Neuronal stem cell (in vitro differentiated cells): Measurements from ENCODE around the gene TMTC1.
A peak's percentile ranks its signal among the peaks of the same experiment; 100 is the strongest.

Experiments
- DNase-seq: peaks from one replicate; pipeline ENCODE4 v3.0.0-alpha.2; 2013; ENCODE audit warnings: low spot score
- H2AFZ ChIP-seq: one replicate; pipeline ENCODE4 v1.6.1; 2013; ENCODE audit warnings: mild to moderate bottlenecking, low read length, inconsistent platforms
- H2AK5ac ChIP-seq: 2 replicates; pipeline ENCODE4 v1.6.1; 2013; ENCODE audit warnings: low read depth, mild to moderate bottlenecking, inconsistent platforms, low read length, moderate library complexity, mixed read lengths
- H2BK120ac ChIP-seq: 2 replicates; pipeline ENCODE4 v1.6.1; 2013; ENCODE audit warnings: low read depth, mild to moderate bottlenecking, inconsistent platforms, low read length, moderate library complexity, mixed read lengths
- H2BK12ac ChIP-seq: one replicate; pipeline ENCODE4 v1.6.1; 2013; ENCODE audit warnings: low read length, inconsistent platforms
- H2BK15ac ChIP-seq: 2 replicates; pipeline ENCODE4 v1.6.1; 2013; ENCODE audit warnings: mild to moderate bottlenecking, low read length, inconsistent platforms, mixed read lengths
- H2BK5ac ChIP-seq: one replicate; pipeline ENCODE4 v1.6.1; 2013; ENCODE audit warnings: inconsistent platforms, mild to moderate bottlenecking, low read length, moderate library complexity
- H3K14ac ChIP-seq: one replicate; pipeline ENCODE4 v1.6.1; 2013; ENCODE audit warnings: low read length, inconsistent platforms
- H3K18ac ChIP-seq: 2 replicates; pipeline ENCODE4 v1.6.1; 2013; ENCODE audit warnings: low read length, inconsistent platforms
- H3K23ac ChIP-seq: 2 replicates; pipeline ENCODE4 v1.6.1; 2013; ENCODE audit warnings: low read depth, mild to moderate bottlenecking, mixed read lengths, low read length, inconsistent platforms; ENCODE audit not compliant: poor library complexity
- H3K27ac ChIP-seq: replicated peaks from 3 replicates; pipeline ENCODE4 v1.5.1; 2013; ENCODE audit warnings: low read length, inconsistent platforms
- H3K27me3 ChIP-seq, 3 experiments: 2 replicates each; pipeline ENCODE4 v1.6.1; 2013; ENCODE audit warnings: low read length in 3 of 3, mild to moderate bottlenecking in 2 of 3, inconsistent platforms in 1 of 3, low read depth in 1 of 3, mixed read lengths in 1 of 3, moderate library complexity in 1 of 3; ENCODE audit not compliant: control insufficient read depth in 3 of 3, insufficient read depth in 3 of 3
- H3K36me3 ChIP-seq, 2 donors: replicated peaks in 1 of 2; 2 replicates each; pipeline ENCODE4 v1.6.1; 2013; ENCODE audit warnings: low read length in 2 of 2; ENCODE audit not compliant: control insufficient read depth in 2 of 2, insufficient read depth in 2 of 2
- H3K4ac ChIP-seq: 2 replicates; pipeline ENCODE4 v1.6.1; 2013; ENCODE audit warnings: inconsistent platforms, mild to moderate bottlenecking, low read length, moderate library complexity
- H3K4me1 ChIP-seq, 2 donors: 1 replicate in 1 of 2; 2 replicates in 1 of 2; pipeline ENCODE4 v1.6.1; 2013; ENCODE audit warnings: low read length in 2 of 2, low read depth in 1 of 2; ENCODE audit not compliant: control insufficient read depth in 2 of 2, insufficient read depth in 1 of 2
- H3K4me2 ChIP-seq: one replicate; pipeline ENCODE4 v1.6.1; 2013; ENCODE audit warnings: mild to moderate bottlenecking, low read length, inconsistent platforms; ENCODE audit not compliant: insufficient read depth, poor library complexity, severe bottlenecking
- H3K4me3 ChIP-seq, 2 donors: 2 replicates each; pipeline ENCODE4 v1.5.1; 2013; ENCODE audit warnings: low read length in 2 of 2, mild to moderate bottlenecking in 2 of 2, inconsistent platforms in 1 of 2, moderate library complexity in 1 of 2
- H3K79me1 ChIP-seq: one replicate; pipeline ENCODE4 v1.6.1; 2013; ENCODE audit warnings: low read depth, mild to moderate bottlenecking, inconsistent platforms, low read length, moderate library complexity
- H3K9ac ChIP-seq: one replicate; pipeline ENCODE4 v1.6.1; 2013; ENCODE audit warnings: mild to moderate bottlenecking, low read depth, low read length, inconsistent platforms; ENCODE audit not compliant: poor library complexity
- H3K9me3 ChIP-seq, 2 donors: replicated peaks in 1 of 2; 2 replicates each; pipeline versions ENCODE3 to v1.6.1; 2013; ENCODE audit warnings: low read length in 2 of 2, mild to moderate bottlenecking in 2 of 2, inconsistent platforms in 1 of 2, low read depth in 1 of 2, mixed read lengths in 1 of 2, moderate library complexity in 1 of 2; ENCODE audit not compliant: control insufficient read depth in 2 of 2, insufficient read depth in 1 of 2
- H4K8ac ChIP-seq: one replicate; pipeline ENCODE4 v1.6.1; 2013; ENCODE audit warnings: low read depth, mild to moderate bottlenecking, inconsistent platforms, low read length, moderate library complexity
- H4K91ac ChIP-seq: one replicate; pipeline ENCODE4 v1.6.1; 2013; ENCODE audit warnings: low read length, low read depth, mild to moderate bottlenecking, inconsistent platforms; ENCODE audit not compliant: poor library complexity
- whole genome bisulfite sequencing, 2 donors: extraction: QIAGEN DNeasy Blood & Tissue Kit; methylation state at CpG; one replicate each; pipeline ENCODE4 v1.1.7; 2013; ENCODE audit warnings: missing lambda C conversion rate in 2 of 2, mixed read lengths in 1 of 2; ENCODE audit not compliant: insufficient read length in 2 of 2, insufficient replicate concordance in 1 of 2; ENCODE audit errors: extremely low coverage in 2 of 2; 5-methylcytosine and 5-hydroxymethylcytosine counted together

Gene TMTC1

GRCh38 chr12:29691161-29691854 lies 92.4 kb downstream of the TMTC1 start:
- no peak overlapping the region for H3K9ac ChIP-seq
- no peak overlapping the region for H3K23ac ChIP-seq
- H3K9me3 ChIP-seq: no peaks in the 10 kb centered on the region
- H3K4me3 ChIP-seq: no peak overlapping the region
- no peak overlapping the region for H4K91ac ChIP-seq
- no peak overlapping the region for H2BK12ac ChIP-seq
- H3K27me3 ChIP-seq: no peaks in the 10 kb centered on the region
- no peak overlapping the region for H2BK5ac ChIP-seq
- DNase-seq: no peak
- H2BK15ac ChIP-seq: no peak overlapping the region
- no CpG with 5 or more reads among the region's 7 CpGs for WGBS, 2 donors
- peak overlapping the region; percentile 17 for H4K8ac ChIP-seq
- no peak overlapping the region for H3K18ac ChIP-seq
- no peak overlapping the region for H3K27ac ChIP-seq
- no peak overlapping the region for H3K14ac ChIP-seq
- H2AK5ac ChIP-seq: no peak overlapping the region
- H3K4me1 ChIP-seq: no peaks in the 10 kb centered on the region
- H3K79me1 ChIP-seq: no peaks in the 10 kb centered on the region
- H3K4me2 ChIP-seq: no peak overlapping the region
- H3K36me3 ChIP-seq: no peaks in the 10 kb centered on the region
- H3K4ac ChIP-seq: no peak overlapping the region
- no peak overlapping the region for H2BK120ac ChIP-seq
- H2AFZ ChIP-seq: no peak overlapping the region

- Histone ChIP-seq H3K23ac (no peak overlapping the region), H3K79me1 (no peaks in the 10 kb centered on the region), H2BK12ac (no peak overlapping the region), H3K9ac (no peak overlapping the region), H2BK15ac (no peak overlapping the region), H4K8ac (no peak overlapping the region), H2BK120ac (no peak overlapping the region), H3K9me3 (no peaks in the 10 kb centered on the region), H4K91ac (no peak overlapping the region), H3K4me2 (no peak overlapping the region), H2BK5ac (no peak overlapping the region), H3K4ac (no peak overlapping the region), H3K27ac (no peak overlapping the region), H2AFZ (no peak overlapping the region), H3K18ac (no peak overlapping the region), H3K4me3 (no peak overlapping the region), H3K36me3 (no peaks in the 10 kb centered on the region), H3K14ac (no peak overlapping the region), H3K27me3 (no peaks in the 10 kb centered on the region), H3K4me1 (no peaks in the 10 kb centered on the region), H2AK5ac (no peak overlapping the region)
- WGBS, 2 donors: no CpG with 5 or more reads among the region's 1 CpG
- no peak for DNase-seq
Measured at GRCh38 chr12:29690728-29691127, 93.0 kb downstream of the TMTC1 start.

GRCh38 chr12:29688914-29689313 lies 94.8 kb downstream of the TMTC1 start:
- no peak overlapping the region for H4K8ac ChIP-seq
- H3K14ac ChIP-seq: no peak overlapping the region
- no peak overlapping the region for H3K9ac ChIP-seq
- no peaks in the 10 kb centered on the region for H3K36me3 ChIP-seq
- no peaks in the 10 kb centered on the region for H3K9me3 ChIP-seq
- H3K4me2 ChIP-seq: no peak overlapping the region
- no peaks in the 10 kb centered on the region for H3K4me1 ChIP-seq
- H2AFZ ChIP-seq: no peak overlapping the region
- H3K18ac ChIP-seq: no peak overlapping the region
- WGBS, 2 donors: no CpG with 5 or more reads among the region's 1 CpG
- H2AK5ac ChIP-seq: no peak overlapping the region
- H3K23ac ChIP-seq: no peak overlapping the region
- no peaks in the 10 kb centered on the region for H3K27me3 ChIP-seq
- H4K91ac ChIP-seq: no peak overlapping the region
- no peak overlapping the region for H2BK5ac ChIP-seq
- no peak overlapping the region for H3K4ac ChIP-seq
- no peak overlapping the region for H3K27ac ChIP-seq
- no peak overlapping the region for H3K4me3 ChIP-seq
- no peaks in the 10 kb centered on the region for H3K79me1 ChIP-seq
- no peak overlapping the region for H2BK15ac ChIP-seq
- DNase-seq: no peak
- H2BK120ac ChIP-seq: no peak overlapping the region
- H2BK12ac ChIP-seq: no peak overlapping the region

GRCh38 chr12:29682088-29682487 lies 101.7 kb downstream of the TMTC1 start:
- Histone ChIP-seq H3K79me1 (no peaks in the 10 kb centered on the region), H3K4ac (no peak overlapping the region), H3K4me3 (no peak overlapping the region), H3K9ac (no peak overlapping the region), H2AFZ (no peak overlapping the region), H3K14ac (no peak overlapping the region), H3K18ac (no peak overlapping the region), H4K8ac (no peak overlapping the region), H3K4me1 (no peaks in the 10 kb centered on the region), H3K27ac (no peak overlapping the region), H4K91ac (no peak overlapping the region), H2AK5ac (no peak overlapping the region), H2BK120ac (no peak overlapping the region), H2BK12ac (no peak overlapping the region), H3K27me3 (no peaks in the 10 kb centered on the region), H3K36me3 (peaks cover 0 to 4% of the 10 kb centered on the region in 2 donors), H3K23ac (no peak overlapping the region), H2BK5ac (no peak overlapping the region), H3K4me2 (no peak overlapping the region), H3K9me3 (peaks cover 0 to 4% of the 10 kb centered on the region in 2 donors), H2BK15ac (no peak overlapping the region)
- WGBS, 2 donors: no CpG with 5 or more reads among the region's 3 CpGs
- DNase-seq: no peak
